ENCODE measurements around the gene MALT1.

Gene MALT1

GRCh38 chr18:58690259-58690658 lies 19.0 kb downstream of the MALT1 start:
- DNase-seq (ENCODE audit: low read depth), result no peak

GRCh38 chr18:58691256-58691655 lies 20.0 kb downstream of the MALT1 start:
- DNase-seq (ENCODE audit: low read depth), result no peak

- DNase-seq (ENCODE audit: low read depth), result no peak
These were observed 21.3 kb downstream of the MALT1 start for GRCh38 chr18:58692422-58693185.

GRCh38 chr18:58694221-58694620 lies 23.0 kb downstream of the MALT1 start:
- DNase-seq (ENCODE audit: low read depth), result no peak

- DNase-seq (ENCODE audit: low read depth), result no peak
These were observed 23.6 kb downstream of the MALT1 start for GRCh38 chr18:58694720-58695468.

GRCh38 chr18:58695772-58696171 lies 24.5 kb downstream of the MALT1 start:
- no peak for DNase-seq (ENCODE audit: low read depth)

- no peak for DNase-seq (ENCODE audit: low read depth)
These were observed 25.9 kb downstream of the MALT1 start for GRCh38 chr18:58697146-58697545.

- DNase-seq (ENCODE audit: low read depth), result no peak
These were observed 27.5 kb downstream of the MALT1 start for GRCh38 chr18:58698701-58699193.

GRCh38 chr18:58699551-58699950 lies 28.3 kb downstream of the MALT1 start:
- DNase-seq (ENCODE audit: low read depth), result no peak

GRCh38 chr18:58700209-58700608 lies 28.9 kb downstream of the MALT1 start:
- DNase-seq (ENCODE audit: low read depth), result no peak

GRCh38 chr18:58712930-58713329 lies 41.7 kb downstream of the MALT1 start:
- no peak for DNase-seq (ENCODE audit: low read depth)

GRCh38 chr18:58714259-58714658 lies 43.0 kb downstream of the MALT1 start:
- DNase-seq (ENCODE audit: low read depth), result no peak

GRCh38 chr18:58714821-58715220 lies 43.6 kb downstream of the MALT1 start:
- no peak for DNase-seq (ENCODE audit: low read depth)

GRCh38 chr18:58715540-58715939 lies 44.3 kb downstream of the MALT1 start:
- no peak for DNase-seq (ENCODE audit: low read depth)

- no peak for DNase-seq (ENCODE audit: low read depth)
These were observed 44.9 kb downstream of the MALT1 start for GRCh38 chr18:58716060-58716756.

GRCh38 chr18:58721566-58722239 lies 50.4 kb downstream of the MALT1 start:
- DNase-seq (ENCODE audit: low read depth), result no peak

- DNase-seq (ENCODE audit: low read depth), result no peak
These were observed 52.7 kb downstream of the MALT1 start for GRCh38 chr18:58723810-58724602.

- DNase-seq (ENCODE audit: low read depth), result no peak
These were observed 55.4 kb downstream of the MALT1 start for GRCh38 chr18:58726671-58727070.

GRCh38 chr18:58727776-58728500 lies 56.7 kb downstream of the MALT1 start:
- no peak for DNase-seq (ENCODE audit: low read depth)

GRCh38 chr18:58728719-58729118 lies 57.5 kb downstream of the MALT1 start:
- no peak for DNase-seq (ENCODE audit: low read depth)

GRCh38 chr18:58730618-58731017 lies 59.4 kb downstream of the MALT1 start:
- no peak for DNase-seq (ENCODE audit: low read depth)

All from activated T-helper 9 cell treated with anti-CD3 and anti-CD28 coated beads, Interleukin-2, amount 50 U/mL, for 16 hours (primary cell).